Cardiac atrium fibroblast (primary cell): ENCODE measurements around the gene TMEM116. TPM values are rescaled to one million over a fixed set of nuclear protein-coding genes. Genes with fewer than 3 reads are reported as not detected.

Experiments used
- total RNA-seq: library from RNA; depleted of rRNA; stranded (reverse); fragments of >200 nt; gene quantifications from 2 replicates; pipeline ENCODE4 v1.2.3, GENCODE V29; 2015

The TMEM116 gene
- 5.2 TPM in 2 replicates for total RNA-seq

GRCh38 chr12:112012775-112013600 lies at the start of gene TMEM116, which contains the start of gene ERP29:
Gene TMEM116, minus strand, starts transcription at chr12:112013165. Its CDS starts 7,895 bp downstream, at chr12:112005270.
Gene ERP29, plus strand, starts transcription at chr12:112013426. Its CDS starts 40 bp downstream, at chr12:112013466.

Other genes starting within 250 kb of the TMEM116 start
- gene ALDH2, start 246.2 kb downstream of the TMEM116 start, total RNA-seq = 79.1 and 83.8 TPM in 2 replicates
- 29.1 and 47.8 TPM in 2 replicates for gene MAPKAPK5, start 170.9 kb downstream of the TMEM116 start, total RNA-seq
- 41.6 and 47.1 TPM in 2 replicates for gene ERP29, start 261 bp upstream of the TMEM116 start, total RNA-seq
- gene NAA25, start 95.6 kb upstream of the TMEM116 start, total RNA-seq = 10.0 and 13.0 TPM in 2 replicates
- 31.6 and 40.2 TPM in 2 replicates for gene TRAFD1, start 112.4 kb upstream of the TMEM116 start, total RNA-seq